HG02943 (cell line): ENCODE data around the gene RABGGTA.

ENCODE experiments used
- ATAC-seq: cut with Tn5 transposase; IDR thresholded peaks from one replicate; pipeline ENCODE4 v1.9.1; 2021; ENCODE audit warnings: mild to moderate bottlenecking, low read depth, moderate library complexity; ENCODE audit not compliant: unreplicated experiment

Gene RABGGTA

GRCh38 chr14:24261969-24262327 lies 9.4 kb downstream of the RABGGTA start:
- ATAC-seq: no peak

- no peak for ATAC-seq
Observed at GRCh38 chr14:24261256-24261968, 10.0 kb downstream of the RABGGTA start.

- ATAC-seq: no peak
Observed at GRCh38 chr14:24260780-24261157, 10.6 kb downstream of the RABGGTA start.

GRCh38 chr14:24260026-24260779 lies 11.2 kb downstream of the RABGGTA start:
- ATAC-seq: no peak

- no peak for ATAC-seq
Observed at GRCh38 chr14:24259282-24260025, 11.9 kb downstream of the RABGGTA start.

GRCh38 chr14:24258548-24259265 lies 12.7 kb downstream of the RABGGTA start:
- no peak for ATAC-seq

GRCh38 chr14:24258119-24258518 lies 13.3 kb downstream of the RABGGTA start:
- no peak for ATAC-seq

- no peak for ATAC-seq
Observed at GRCh38 chr14:24256960-24257359, 14.4 kb downstream of the RABGGTA start.

GRCh38 chr14:24255931-24256711 lies 15.3 kb downstream of the RABGGTA start:
- ATAC-seq: no peak

GRCh38 chr14:24255438-24255837 lies 16.0 kb downstream of the RABGGTA start:
- no peak for ATAC-seq

- ATAC-seq: no peak
Observed at GRCh38 chr14:24254630-24255392, 16.6 kb downstream of the RABGGTA start.

- no peak for ATAC-seq
Observed at GRCh38 chr14:24253936-24254335, 17.5 kb downstream of the RABGGTA start.

- ATAC-seq: no peak
Observed at GRCh38 chr14:24252289-24253124, 18.9 kb downstream of the RABGGTA start.

- no peak for ATAC-seq
Observed at GRCh38 chr14:24251880-24252288, 19.5 kb downstream of the RABGGTA start.

GRCh38 chr14:24250354-24250753 lies 21.0 kb downstream of the RABGGTA start:
- ATAC-seq: no peak

GRCh38 chr14:24249230-24250021 lies 22.0 kb downstream of the RABGGTA start:
- ATAC-seq: no peak

GRCh38 chr14:24247422-24247821 lies 24.0 kb downstream of the RABGGTA start:
- no peak for ATAC-seq

GRCh38 chr14:24246765-24247212 lies 24.6 kb downstream of the RABGGTA start:
- ATAC-seq: no peak
